Head of caudate nucleus (tissue), 42 donors: ENCODE results near the gene SLC22A5.

ENCODE experiments used
- DNase-seq, 42 donors: peaks; one replicate each; pipeline versions ENCODE4 v3.0.0 to v3.0.0-alpha.2; 2020 to 2021; ENCODE audit warnings: mixed read lengths in 7 of 42
- intact Hi-C: fragments of 100-400 bp; cut with DNase I; formaldehyde crosslinking; loops from one replicate; pipeline ENCODE4 v1.15.0; 2022

The SLC22A5 gene

GRCh38 chr5:132369474-132370180 lies at the start of gene SLC22A5:
Gene SLC22A5, plus strand, starts transcription at chr5:132369710. Its CDS starts 263 bp downstream, at chr5:132369973.
- intact Hi-C loops: no loop called here
- DNase-seq: peak in 38 of 42 donors; percentile 39 to 83 (median 65)

GRCh38 chr5:132319975-132320374 lies 49.5 kb upstream of the SLC22A5 start:
- intact Hi-C loops: no loop called here

GRCh38 chr5:132321109-132321721 lies 48.3 kb upstream of the SLC22A5 start:
- intact Hi-C loops: no loop called here
- DNase-seq: no peak

More at GRCh38 chr5:132319975-132320374, 49.5 kb upstream of the SLC22A5 start:
- no peak for DNase-seq

GRCh38 chr5:132322266-132322665 lies 47.2 kb upstream of the SLC22A5 start:
- intact Hi-C loops: no loop called here
- no peak for DNase-seq

- intact Hi-C loops: no loop called here
- peak in 1 of 42 donors; percentile 8 for DNase-seq
Measured at GRCh38 chr5:132323202-132323601, 46.3 kb upstream of the SLC22A5 start.

- intact Hi-C loops: no loop called here
- DNase-seq: no peak
Measured at GRCh38 chr5:132325691-132326090, 43.8 kb upstream of the SLC22A5 start.

GRCh38 chr5:132327252-132327955 lies 42.1 kb upstream of the SLC22A5 start:
- intact Hi-C loops: no loop called here
- no peak for DNase-seq

GRCh38 chr5:132334812-132335211 lies 34.7 kb upstream of the SLC22A5 start:
- no peak for DNase-seq

GRCh38 chr5:132335402-132335801 lies 34.1 kb upstream of the SLC22A5 start:
- no peak for DNase-seq
- intact Hi-C loops: no loop called here

More at GRCh38 chr5:132334812-132335211, 34.7 kb upstream of the SLC22A5 start:
- intact Hi-C loops: no loop called here

- intact Hi-C loops: no loop called here
Measured at GRCh38 chr5:132339502-132339901, 30.0 kb upstream of the SLC22A5 start.

GRCh38 chr5:132342291-132343180 lies 27.0 kb upstream of the SLC22A5 start:
- DNase-seq: peak in 2 of 42 donors; percentile 5 to 44

More at GRCh38 chr5:132339502-132339901, 30.0 kb upstream of the SLC22A5 start:
- DNase-seq: no peak

GRCh38 chr5:132344775-132345514 lies 24.6 kb upstream of the SLC22A5 start:
- DNase-seq: no peak
- intact Hi-C loops: no loop called here

More at GRCh38 chr5:132342291-132343180, 27.0 kb upstream of the SLC22A5 start:
- intact Hi-C loops: no loop called here

- intact Hi-C loops: no loop called here
- no peak for DNase-seq
Measured at GRCh38 chr5:132353486-132353995, 16.0 kb upstream of the SLC22A5 start.

- intact Hi-C loops: no loop called here
Measured at GRCh38 chr5:132354381-132355139, 14.9 kb upstream of the SLC22A5 start.

GRCh38 chr5:132355140-132355765 lies 14.3 kb upstream of the SLC22A5 start:
- intact Hi-C loops: no loop called here
- no peak for DNase-seq

More at GRCh38 chr5:132354381-132355139, 14.9 kb upstream of the SLC22A5 start:
- no peak for DNase-seq

- intact Hi-C loops: no loop called here
- DNase-seq: no peak
Measured at GRCh38 chr5:132358775-132359174, 10.7 kb upstream of the SLC22A5 start.

GRCh38 chr5:132362086-132362485 lies 7.4 kb upstream of the SLC22A5 start:
- intact Hi-C loops: no loop called here
- DNase-seq: no peak
